Measurements from ENCODE around the gene SCN8A. TPM values are rescaled to one million over a fixed set of nuclear protein-coding genes. Genes with fewer than 3 reads are reported as not detected.

The SCN8A gene
- total and polyA plus RNA-seq, 7 donors, result under 0.01 to 2.1 (median 0.71) TPM

GRCh38 chr12:51832354-51833107 is 241.5 kb downstream of the SCN8A start:
- 31 to 47% methylated on average over 10 of the region's 10 CpGs for WGBS, 2 donors
- Histone ChIP-seq H3K27ac (no peak overlapping the region), H3K4me3 (no peak overlapping the region), H3K36me3 (no peaks in the 10 kb centered on the region), H3K27me3 (peaks cover 0 to 11% (median 3%) of the 10 kb centered on the region in 3 donors), H3K9me3 (no peaks in the 10 kb centered on the region), H3K4me1 (no peaks in the 10 kb centered on the region)
- no peak for DNase-seq
- TF ChIP-seq CTCF (IDR thresholded peaks at IDR 0.05) (no peak), POLR2A (IDR thresholded peaks at IDR 0.05) (no peak), EP300 (IDR thresholded peaks at IDR 0.05) (no peak), POLR2AphosphoS5 (IDR thresholded peaks at IDR 0.05) (no peak)
- intact Hi-C loops (cut with DNase I), result no loop called here

GRCh38 chr12:51833448-51834227 is 242.6 kb downstream of the SCN8A start:
- no peak overlapping the region for H3K4me3 ChIP-seq
- no peaks in the 10 kb centered on the region for H3K4me1 ChIP-seq
- no peak overlapping the region for H3K27ac ChIP-seq
- WGBS, 2 donors, result 68 to 74% methylated on average over 12 of the region's 12 CpGs
- H3K27me3 ChIP-seq, result peaks cover 0 to 11% (median 3%) of the 10 kb centered on the region in 3 donors
- intact Hi-C loops (cut with DNase I), result no loop called here
- TF ChIP-seq POLR2A (IDR thresholded peaks at IDR 0.05), result no peak
- TF ChIP-seq EP300 (IDR thresholded peaks at IDR 0.05), result no peak
- TF ChIP-seq POLR2AphosphoS5 (IDR thresholded peaks at IDR 0.05), result no peak
- TF ChIP-seq CTCF (IDR thresholded peaks at IDR 0.05), result no peak
- no peak for DNase-seq
- no peaks in the 10 kb centered on the region for H3K9me3 ChIP-seq
- H3K36me3 ChIP-seq, result no peaks in the 10 kb centered on the region

- intact Hi-C loops (cut with DNase I), result no loop called here
- no peaks in the 10 kb centered on the region for H3K4me1 ChIP-seq
- no peak overlapping the region for H3K27ac ChIP-seq
- no peak overlapping the region for H3K4me3 ChIP-seq
- H3K27me3 ChIP-seq, result peaks cover 0 to 11% (median 3%) of the 10 kb centered on the region in 3 donors
- no peaks in the 10 kb centered on the region for H3K36me3 ChIP-seq
- DNase-seq, result no peak
- no peaks in the 10 kb centered on the region for H3K9me3 ChIP-seq
- 80 to 88% methylated on average over 11 of the region's 11 CpGs for WGBS, 2 donors
- TF ChIP-seq CTCF (IDR thresholded peaks at IDR 0.05), result no peak
- no peak for TF ChIP-seq POLR2AphosphoS5 (IDR thresholded peaks at IDR 0.05)
- TF ChIP-seq POLR2A (IDR thresholded peaks at IDR 0.05), result no peak
- TF ChIP-seq EP300 (IDR thresholded peaks at IDR 0.05), result no peak
These were observed 243.4 kb downstream of the SCN8A start for GRCh38 chr12:51834411-51834810.

- H3K27ac ChIP-seq, result no peak overlapping the region
- 35 to 68% methylated on average over 13 of the region's 13 CpGs for WGBS, 2 donors
- intact Hi-C loops (cut with DNase I), result no loop called here
- TF ChIP-seq CTCF (IDR thresholded peaks at IDR 0.05), result no peak
- no peak for TF ChIP-seq POLR2AphosphoS5 (IDR thresholded peaks at IDR 0.05)
- TF ChIP-seq POLR2A (IDR thresholded peaks at IDR 0.05), result no peak
- no peak for TF ChIP-seq EP300 (IDR thresholded peaks at IDR 0.05)
- peaks cover 0 to 23% (median 9%) of the 10 kb centered on the region in 3 donors for H3K27me3 ChIP-seq
- no peak overlapping the region for H3K4me3 ChIP-seq
- no peak for DNase-seq
- H3K9me3 ChIP-seq, result no peaks in the 10 kb centered on the region
- H3K36me3 ChIP-seq, result no peaks in the 10 kb centered on the region
- H3K4me1 ChIP-seq, result no peaks in the 10 kb centered on the region
These were observed 245.2 kb downstream of the SCN8A start for GRCh38 chr12:51836041-51836826.
